ENCODE data around the gene MAPK12. TPM values are rescaled to one million over a fixed set of nuclear protein-coding genes. Genes with fewer than 3 reads are reported as not detected.

MAPK12 gene
- total and polyA plus RNA-seq, 2 experiments from 2014 or later: 12.5 to 33.8 TPM

GRCh38 chr22:50219800-50220602 is 41.5 kb downstream of the MAPK12 start:
- TF ChIP-seq CTCF (IDR thresholded peaks at IDR 0.05; ENCODE audit: poor library complexity) (no peak), EZH2 (IDR thresholded peaks at IDR 0.05; ENCODE audit: borderline replicate concordance) (no peak), EZH2phosphoT487 (IDR thresholded peaks at IDR 0.05; ENCODE audit: low read depth, severe bottlenecking, unreplicated experiment) (no peak)
- Histone ChIP-seq H3K79me2 (no peaks in the 10 kb centered on the region), H3K4me1 (ENCODE audit: insufficient read depth) (no peaks in the 10 kb centered on the region), H3K9me2 (replicated peaks; ENCODE audit: insufficient read depth) (no peaks in the 10 kb centered on the region), H3K4me3 (no peak overlapping the region), H3K27ac (no peak overlapping the region), H3K9me3 (ENCODE audit: low read depth) (no peaks in the 10 kb centered on the region), H2AFZ (no peak overlapping the region), H3K4me2 (no peak overlapping the region), H3K27me3 (no peaks in the 10 kb centered on the region), H3K36me3 (replicated peaks; ENCODE audit: insufficient read depth, low read depth) (no peaks in the 10 kb centered on the region), H4K20me1 (ENCODE audit: insufficient read depth, poor library complexity, severe bottlenecking) (peaks cover 3% of the 10 kb centered on the region)
- WGBS (ENCODE audit: low lambda C conversion rate, missing lambda C conversion rate): 96% methylated on average over 24 of the region's 25 CpGs
- DNase-seq (ENCODE audit: low spot score): no peak

- H2AFZ ChIP-seq: no peak overlapping the region
- H3K79me2 ChIP-seq: peaks cover 3% of the 10 kb centered on the region
- TF ChIP-seq EZH2phosphoT487 (IDR thresholded peaks at IDR 0.05; ENCODE audit: low read depth, severe bottlenecking, unreplicated experiment): no peak
- no peak for TF ChIP-seq EZH2 (IDR thresholded peaks at IDR 0.05; ENCODE audit: borderline replicate concordance)
- no peak for TF ChIP-seq CTCF (IDR thresholded peaks at IDR 0.05; ENCODE audit: poor library complexity)
- H3K27me3 ChIP-seq: no peaks in the 10 kb centered on the region
- H3K4me3 ChIP-seq: no peak overlapping the region
- no peaks in the 10 kb centered on the region for H3K4me1 ChIP-seq (ENCODE audit: insufficient read depth)
- DNase-seq (ENCODE audit: low spot score): peak; percentile 83
- H3K36me3 ChIP-seq (replicated peaks; ENCODE audit: insufficient read depth, low read depth): no peaks in the 10 kb centered on the region
- H3K9me2 ChIP-seq (replicated peaks; ENCODE audit: insufficient read depth): no peaks in the 10 kb centered on the region
- H3K9me3 ChIP-seq (ENCODE audit: low read depth): no peaks in the 10 kb centered on the region
- H4K20me1 ChIP-seq (ENCODE audit: insufficient read depth, poor library complexity, severe bottlenecking): peaks cover 10% of the 10 kb centered on the region
- 83% methylated on average over 42 of the region's 42 CpGs for WGBS (ENCODE audit: low lambda C conversion rate, missing lambda C conversion rate)
- no peak overlapping the region for H3K27ac ChIP-seq
- no peak overlapping the region for H3K4me2 ChIP-seq
Measured at GRCh38 chr22:50218996-50219727, 42.3 kb downstream of the MAPK12 start.

GRCh38 chr22:50218153-50218995 is 43.1 kb downstream of the MAPK12 start:
- no peak for DNase-seq (ENCODE audit: low spot score)
- Histone ChIP-seq H3K4me3 (no peak overlapping the region), H3K9me2 (replicated peaks; ENCODE audit: insufficient read depth) (no peaks in the 10 kb centered on the region), H3K79me2 (peaks cover 11% of the 10 kb centered on the region), H3K9me3 (ENCODE audit: low read depth) (no peaks in the 10 kb centered on the region), H3K27me3 (no peaks in the 10 kb centered on the region), H2AFZ (no peak overlapping the region), H3K4me1 (ENCODE audit: insufficient read depth) (no peaks in the 10 kb centered on the region), H3K27ac (no peak overlapping the region), H4K20me1 (ENCODE audit: insufficient read depth, poor library complexity, severe bottlenecking) (peaks cover 15% of the 10 kb centered on the region), H3K36me3 (replicated peaks; ENCODE audit: insufficient read depth, low read depth) (no peaks in the 10 kb centered on the region), H3K4me2 (no peak overlapping the region)
- no peak for TF ChIP-seq EZH2 (IDR thresholded peaks at IDR 0.05; ENCODE audit: borderline replicate concordance)
- no peak for TF ChIP-seq CTCF (IDR thresholded peaks at IDR 0.05; ENCODE audit: poor library complexity)
- no peak for TF ChIP-seq EZH2phosphoT487 (IDR thresholded peaks at IDR 0.05; ENCODE audit: low read depth, severe bottlenecking, unreplicated experiment)
- WGBS (ENCODE audit: low lambda C conversion rate, missing lambda C conversion rate): 90% methylated on average over 39 of the region's 43 CpGs

Data from hepatocyte (in vitro differentiated cells).